H1 (cell line): Measurements from ENCODE around the gene HMHB1. TPM values are rescaled to one million over a fixed set of nuclear protein-coding genes. Genes with fewer than 3 reads are reported as not detected.

Source experiments
- CHD7 ChIP-seq: fragments of 300-600 bp; sonication (generic); IDR thresholded peaks from 2 replicates; pipeline ENCODE4 v1.7.1; 2012; ENCODE audit warnings: low read length, moderate library complexity, mild to moderate bottlenecking, inconsistent platforms; ENCODE audit not compliant: insufficient replicate concordance
- EGR1 ChIP-seq: IDR thresholded peaks from 2 replicates; pipeline ENCODE4 v1.6.1; 2011; ENCODE audit warnings: low read depth, low read length, borderline replicate concordance
- SP2 ChIP-seq: IDR thresholded peaks from 2 replicates; pipeline ENCODE4 v1.6.1; 2012; ENCODE audit warnings: mild to moderate bottlenecking, low read length, inconsistent platforms
- TEAD4 ChIP-seq: IDR thresholded peaks from 2 replicates; pipeline ENCODE4 v1.6.1; 2012; ENCODE audit warnings: low read depth, low read length, inconsistent platforms, mixed read lengths
- polyA plus RNA-seq, 7 experiments: library from polyadenylated mRNA; depleted of rRNA in 3 of 7; stranded (reverse) in 5 of 7; unstranded in 2 of 7; fragments of >200 nt in 5 of 7; fragments of 200-250 nt in 2 of 7; gene quantifications; 1 replicate in 5 of 7; 2 replicates in 1 of 7; 4 replicates in 1 of 7; pipeline versions ENCODE4 v1.2.1 to v1.2.3, GENCODE V29; 2011 to 2013; ENCODE audit warnings: missing spikeins in 2 of 7, mixed read lengths in 2 of 7
- total RNA-seq: library from RNA; stranded (reverse); fragmentation: NEBNext Ultra II Directional; extraction: Animal tissue kit (Norgen Biotek cat#: 25700); gene quantifications from 2 replicates; pipeline ENCODE4 v1.2.1, GENCODE V29; 2021

The HMHB1 gene
- total and polyA plus RNA-seq, 2 of the 8 experiments (the other 6 are each of a cell fraction or from before 2014, with no cell fraction given) = not detected

- TF ChIP-seq CHD7 = no peak
- no peak for TF ChIP-seq TEAD4
- TF ChIP-seq SP2 = no peak
- TF ChIP-seq EGR1 = no peak
Observed at GRCh38 chr5:143841446-143841845, 29.5 kb downstream of the HMHB1 start (continued).
